HG03196 (cell line): ENCODE results near the gene POLA1.

Experiments
- ATAC-seq: cut with Tn5 transposase; IDR thresholded peaks from one replicate; pipeline ENCODE4 v1.9.1; 2021; ENCODE audit not compliant: unreplicated experiment

POLA1 gene

DNA sequence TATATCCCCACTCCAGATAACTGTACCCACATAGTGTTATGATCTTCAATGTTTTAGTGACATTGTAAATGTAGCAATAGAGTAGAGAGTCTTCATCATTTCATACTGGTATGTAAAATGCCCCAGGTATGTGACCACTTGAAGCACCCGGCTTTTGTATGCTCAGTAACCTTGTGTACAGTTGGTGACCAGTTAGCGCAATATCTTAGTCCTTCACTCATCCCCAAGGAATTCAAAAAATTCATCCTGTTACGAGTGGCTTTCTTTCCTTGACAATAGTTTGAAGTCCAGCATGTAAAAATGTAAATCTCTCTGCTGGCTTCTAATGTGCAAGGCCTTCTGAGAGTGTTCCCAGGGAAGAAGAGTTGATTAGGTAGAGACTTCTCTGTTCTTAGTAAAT, 176.4 kb downstream of the POLA1 start:
- no peak for ATAC-seq

DNA sequence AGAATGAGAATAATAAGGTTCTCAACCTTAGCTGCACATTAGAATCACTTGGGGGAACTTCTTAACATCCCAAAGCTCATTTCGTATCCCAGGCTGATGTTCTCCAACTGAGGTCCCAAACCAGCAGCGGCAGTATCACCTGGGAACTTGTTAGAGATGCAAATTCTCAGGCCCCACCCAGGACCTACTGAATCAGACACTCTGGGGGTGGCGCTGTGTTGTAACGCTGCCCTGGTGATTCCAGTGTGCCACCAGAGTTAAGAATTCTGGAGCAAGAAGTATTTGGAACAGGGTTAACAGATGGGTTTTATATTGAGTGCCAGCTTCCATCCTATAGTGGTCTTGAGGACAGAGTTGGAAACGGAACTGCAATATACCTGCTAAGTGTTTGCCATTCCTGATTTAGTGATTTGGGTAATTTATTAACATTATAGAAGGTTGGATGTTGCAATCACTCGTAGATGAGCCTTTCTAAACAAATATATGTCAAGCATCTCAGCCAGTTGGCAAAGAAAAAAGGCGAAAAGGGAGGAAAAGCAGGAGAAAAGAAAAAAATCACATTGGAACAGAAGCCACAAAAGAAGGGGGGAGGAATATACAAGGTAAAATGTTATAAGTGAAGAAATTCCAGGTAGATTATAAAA, 181.0 kb downstream of the POLA1 start:
- ATAC-seq = no peak

DNA sequence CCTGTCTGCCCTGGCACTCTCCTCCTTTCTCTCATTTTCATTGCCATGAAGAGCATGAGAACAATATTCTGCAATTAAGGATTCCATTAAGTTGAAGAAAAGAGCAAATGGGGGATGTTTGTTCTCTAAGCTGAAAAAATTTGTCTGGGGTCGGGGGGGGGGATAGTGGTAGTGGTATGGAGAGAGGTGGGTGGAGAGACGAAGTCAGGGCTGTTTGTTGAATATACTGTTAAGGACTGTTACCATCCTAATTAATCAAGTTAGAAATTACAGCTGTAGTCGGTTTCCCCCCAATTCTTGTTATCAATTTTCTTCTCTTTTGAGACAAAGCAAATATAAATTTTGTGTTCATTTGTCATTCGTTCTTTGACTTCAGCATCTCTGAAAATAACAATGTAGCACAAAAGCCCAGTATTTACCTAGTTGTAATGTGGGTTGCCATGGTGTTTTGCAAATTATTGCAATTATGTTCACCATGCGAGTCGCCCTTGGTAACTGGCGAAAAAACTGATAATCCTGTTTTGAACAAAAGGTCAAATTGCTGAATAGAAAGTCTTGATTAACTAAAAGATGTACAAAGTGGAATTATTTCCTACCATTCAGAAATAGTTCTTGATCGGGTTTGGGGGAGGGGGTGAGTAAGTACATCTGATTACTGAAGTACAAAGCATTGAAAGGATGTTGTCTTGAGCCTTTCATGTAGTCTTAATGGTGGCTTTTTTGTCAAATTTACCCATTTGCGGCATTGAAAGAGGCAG, 183.0 kb downstream of the POLA1 start:
- ATAC-seq = no peak

DNA sequence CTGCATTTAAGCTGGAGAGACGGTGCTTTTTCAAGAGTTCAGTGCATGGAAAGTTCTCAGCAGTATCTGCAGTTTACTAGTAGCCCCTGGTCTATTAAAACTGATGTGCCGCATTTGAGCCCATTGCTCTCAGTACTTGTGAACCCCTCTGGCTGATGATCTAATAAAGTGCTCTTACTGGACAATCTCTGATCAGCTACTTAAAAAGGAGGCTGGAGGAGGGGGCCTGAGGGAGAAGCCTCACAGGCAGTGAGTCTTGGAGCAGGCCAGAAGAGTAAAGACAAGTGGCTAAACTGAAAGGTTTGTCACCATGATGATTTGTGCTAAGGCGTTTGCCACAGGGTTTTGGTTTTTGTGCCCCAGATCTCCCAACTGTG, 183.6 kb downstream of the POLA1 start:
- no peak for ATAC-seq

DNA sequence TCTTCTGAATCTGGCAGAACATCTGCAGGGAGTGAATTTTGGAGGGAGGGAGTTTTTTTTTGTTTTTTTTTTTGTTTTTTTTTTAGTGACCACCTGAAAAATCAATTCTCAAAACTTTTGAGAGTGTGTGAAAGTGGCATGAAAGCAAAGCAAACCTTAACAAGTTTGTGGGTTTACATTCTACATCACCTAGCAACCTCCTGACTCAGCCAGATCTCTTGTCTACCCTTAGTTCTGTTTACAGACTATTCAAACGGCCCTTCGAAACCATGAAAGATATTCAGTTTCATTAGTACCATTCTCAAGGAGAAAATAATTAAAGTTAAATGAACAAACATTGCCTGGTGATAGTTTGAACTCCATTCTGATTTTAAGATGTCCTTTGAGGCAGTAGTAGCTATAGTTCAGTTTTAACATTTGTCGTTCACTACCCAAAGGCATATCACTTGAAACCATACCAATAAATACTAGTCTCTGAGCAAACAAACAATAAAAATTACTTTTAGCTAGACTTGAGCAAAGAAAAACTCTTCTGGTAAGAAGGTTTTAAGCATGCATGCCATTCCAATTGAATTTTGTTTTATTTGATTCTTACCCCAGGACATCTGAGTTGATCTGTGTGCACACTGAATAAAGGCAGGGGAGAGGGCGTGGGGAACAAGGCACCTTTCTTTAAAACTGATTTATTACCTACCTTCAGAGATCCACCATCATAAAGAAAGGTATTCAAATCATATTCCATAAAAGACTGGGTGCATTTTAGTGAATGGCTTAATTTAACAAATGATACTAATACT, 184.3 kb downstream of the POLA1 start:
- no peak for ATAC-seq

DNA sequence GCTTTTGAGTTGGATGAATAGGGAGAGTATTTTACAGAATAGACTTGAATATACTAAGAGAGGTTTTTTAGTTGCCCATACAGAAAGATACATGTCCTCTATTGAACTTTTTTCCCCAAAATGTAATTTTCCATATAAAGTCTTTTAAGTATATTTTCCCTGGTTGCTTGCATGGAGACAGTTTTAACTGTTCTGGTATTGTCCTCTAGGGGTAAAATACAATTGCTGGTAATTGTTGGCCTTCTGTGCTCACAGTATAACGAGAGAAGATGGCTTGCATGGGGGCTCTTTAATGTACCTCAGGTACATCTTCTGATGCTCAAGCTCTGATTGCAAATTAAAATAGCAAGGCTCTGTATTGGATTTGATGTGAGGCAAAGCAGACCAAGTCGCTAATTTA, 186.0 kb downstream of the POLA1 start:
- no peak for ATAC-seq

DNA sequence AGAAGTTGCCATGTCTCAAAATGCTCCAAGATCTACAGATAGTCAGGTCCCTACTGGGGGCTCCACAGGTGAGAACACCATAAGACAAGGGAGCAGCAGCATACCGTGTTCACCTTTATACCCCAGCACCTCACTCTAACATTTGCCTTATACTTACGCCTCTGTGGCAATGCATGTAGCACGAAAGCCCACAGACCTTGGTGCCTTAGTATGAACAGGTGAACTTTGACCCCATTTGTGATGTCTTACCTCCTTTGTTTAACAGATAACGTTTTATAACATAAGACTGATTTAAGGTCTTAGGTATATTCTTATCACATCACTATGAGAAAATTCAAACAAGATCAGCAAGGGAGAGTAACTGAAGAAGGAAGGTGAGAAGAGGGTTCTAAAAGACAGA, 193.2 kb downstream of the POLA1 start:
- no peak for ATAC-seq

DNA sequence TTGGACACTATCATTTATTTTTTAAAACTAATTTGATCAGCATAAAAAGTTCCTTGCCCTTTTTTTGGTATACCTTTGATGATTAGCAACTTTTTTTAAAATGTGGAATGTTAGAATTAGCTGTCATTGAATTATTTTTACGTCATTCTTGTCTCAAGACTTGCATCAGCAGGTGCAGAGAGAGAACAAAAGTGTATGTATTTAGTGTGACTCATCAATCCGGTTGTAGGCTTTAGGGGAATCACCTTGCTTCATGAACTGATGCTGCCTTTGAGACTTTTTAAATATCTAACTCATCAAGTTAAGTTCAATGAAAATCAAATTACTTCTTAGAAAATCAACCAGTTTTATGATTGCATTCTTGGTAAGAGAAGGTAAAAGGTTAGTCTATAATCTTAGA, 197.0 kb downstream of the POLA1 start:
- no peak for ATAC-seq

DNA sequence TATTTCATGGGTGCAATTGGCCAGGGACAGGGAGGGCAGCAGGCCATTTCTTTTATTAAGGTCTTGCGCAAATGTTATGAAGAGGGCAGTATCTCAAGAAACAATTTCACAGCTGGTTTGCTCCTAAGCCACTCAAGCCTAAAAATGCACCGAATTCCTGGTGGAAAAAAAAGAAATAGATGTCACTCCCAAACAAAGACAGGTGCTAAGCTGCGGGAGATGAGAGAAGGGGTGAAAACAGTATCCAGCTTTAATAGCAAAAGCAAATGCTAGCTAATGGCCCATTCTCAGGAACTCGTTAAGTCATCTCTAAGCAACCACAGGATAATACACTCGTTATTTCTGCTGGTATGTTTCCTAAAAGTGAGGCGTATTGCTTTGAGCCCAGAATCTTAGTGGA, 205.7 kb downstream of the POLA1 start:
- ATAC-seq = no peak

DNA sequence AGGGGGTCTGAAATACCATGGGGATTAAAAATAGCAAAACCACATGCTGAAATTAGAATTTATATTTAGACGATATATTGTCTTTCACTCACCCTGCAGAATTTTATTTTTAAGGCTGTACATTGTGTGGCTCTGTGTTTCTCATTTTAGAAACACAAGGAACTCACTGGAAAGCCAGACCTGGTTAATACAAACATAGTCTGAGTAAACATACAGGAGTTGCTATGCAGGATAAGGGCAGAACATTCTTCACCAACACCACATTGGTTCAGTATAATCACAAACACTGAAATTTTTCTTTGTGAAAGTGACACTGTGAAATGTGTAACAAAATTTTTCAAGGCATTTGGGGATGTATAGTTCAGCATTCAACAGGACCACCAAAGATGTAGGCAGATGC, 206.5 kb downstream of the POLA1 start:
- no peak for ATAC-seq

DNA sequence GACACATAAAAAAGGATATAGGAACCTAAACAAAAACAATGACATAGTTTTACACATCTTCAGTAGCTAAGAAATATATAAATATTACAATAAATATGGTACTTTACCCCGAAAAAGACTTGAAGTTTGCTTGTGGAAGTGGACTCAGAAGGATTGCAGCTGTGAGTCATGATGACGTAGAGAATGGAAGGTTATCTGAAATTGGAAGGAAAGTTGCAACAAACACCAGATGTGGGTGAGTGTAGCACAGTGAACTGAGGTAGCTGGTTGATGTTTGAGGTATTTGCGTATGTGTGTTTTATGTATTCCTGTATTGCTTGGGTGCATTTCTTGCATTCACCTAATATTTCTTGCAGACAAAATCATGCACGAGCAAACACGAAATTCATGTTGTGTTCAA, 209.1 kb downstream of the POLA1 start:
- ATAC-seq = no peak

DNA sequence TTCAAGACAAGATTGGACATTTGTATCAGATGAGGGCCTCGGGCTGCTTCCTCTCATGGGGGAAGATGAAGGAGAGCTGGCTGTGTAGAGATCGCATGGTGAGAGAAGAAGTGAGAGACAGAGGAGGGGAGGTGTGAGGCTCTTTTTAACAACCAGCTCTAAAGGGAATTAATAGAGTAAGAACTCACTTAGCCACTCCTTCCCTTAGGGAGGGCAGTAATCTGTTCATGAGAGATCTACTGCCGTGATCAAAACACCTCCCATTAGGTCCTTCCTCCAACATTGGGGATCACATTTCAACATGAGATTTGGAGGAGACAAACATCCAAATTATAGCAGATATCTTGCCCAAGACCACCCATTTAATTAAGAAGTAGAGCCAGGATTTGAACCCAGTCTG, 225.0 kb downstream of the POLA1 start:
- ATAC-seq = no peak

DNA sequence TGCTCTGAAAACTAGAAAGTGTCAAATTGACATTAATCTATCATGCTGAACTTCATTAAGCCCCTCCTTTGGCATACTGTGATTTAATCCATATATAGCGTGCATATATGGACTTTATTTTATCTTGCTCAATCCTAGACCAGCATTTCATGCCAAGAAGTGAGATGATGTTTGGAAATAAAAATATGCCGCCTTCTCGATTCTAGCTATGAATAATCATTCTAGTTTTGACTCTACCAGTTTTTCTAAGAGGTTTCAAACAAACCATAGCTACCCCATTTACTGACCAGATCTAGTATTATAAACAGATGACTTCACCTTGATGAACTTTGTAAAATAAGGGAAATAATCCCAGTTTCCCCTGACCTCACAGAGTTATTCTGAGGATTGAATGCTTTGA, 227.1 kb downstream of the POLA1 start:
- ATAC-seq = no peak

DNA sequence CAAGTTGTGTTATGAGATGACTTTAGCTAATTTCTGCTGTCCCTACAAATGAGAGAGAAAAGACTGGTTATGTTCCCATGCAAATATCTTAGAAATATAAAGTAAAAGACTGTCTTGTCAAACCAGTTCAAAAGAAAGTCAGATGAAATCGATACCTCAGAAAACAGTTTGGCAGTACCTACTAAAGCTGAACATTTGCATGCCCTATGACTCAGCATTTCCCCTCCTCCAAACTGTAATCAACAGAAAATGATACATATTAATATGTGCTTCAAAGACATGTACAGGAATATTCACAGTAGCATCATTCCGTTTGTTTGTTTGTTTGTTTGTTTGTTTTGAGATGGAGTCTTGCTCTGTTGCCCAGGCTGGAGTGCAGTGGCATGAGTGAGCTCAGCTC, 231.7 kb downstream of the POLA1 start:
- ATAC-seq = no peak

DNA sequence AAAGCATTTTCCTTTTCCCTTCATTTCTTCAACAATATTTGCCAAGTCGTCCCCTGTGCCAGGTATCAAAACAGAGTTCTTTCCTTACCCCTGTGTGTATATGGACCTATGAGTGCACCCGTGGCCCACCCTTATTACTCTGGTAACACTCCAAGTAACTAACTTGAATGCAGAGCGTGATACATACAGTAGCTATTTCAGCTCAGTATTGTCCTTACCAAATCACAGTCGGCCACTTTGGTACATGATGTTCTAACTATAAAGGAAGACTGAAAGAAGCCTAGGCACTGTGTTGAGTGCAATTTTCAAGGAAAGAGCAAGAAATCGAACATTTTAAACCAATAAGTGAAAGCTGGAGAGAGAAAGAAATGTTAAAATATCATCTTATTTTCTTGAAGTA, 233.7 kb downstream of the POLA1 start:
- no peak for ATAC-seq

DNA sequence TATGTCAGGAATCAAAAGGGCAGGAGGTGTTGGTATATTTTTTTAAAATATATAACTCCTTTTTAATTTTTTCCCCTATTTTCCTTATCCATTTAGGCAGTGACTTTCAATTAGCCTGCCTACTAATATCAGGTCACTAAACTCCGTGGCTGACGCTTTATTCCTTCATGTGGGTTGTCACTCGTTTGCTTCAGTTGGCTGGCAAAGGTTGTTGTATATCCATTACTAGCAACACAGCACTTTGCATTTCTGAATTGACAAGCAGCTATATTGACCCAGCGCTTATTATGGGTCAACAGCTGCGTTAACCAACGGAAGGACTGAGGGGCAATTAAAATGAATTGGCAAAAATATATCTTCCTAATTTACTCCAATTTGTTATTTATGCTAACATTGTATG, 234.4 kb downstream of the POLA1 start:
- ATAC-seq = no peak

DNA sequence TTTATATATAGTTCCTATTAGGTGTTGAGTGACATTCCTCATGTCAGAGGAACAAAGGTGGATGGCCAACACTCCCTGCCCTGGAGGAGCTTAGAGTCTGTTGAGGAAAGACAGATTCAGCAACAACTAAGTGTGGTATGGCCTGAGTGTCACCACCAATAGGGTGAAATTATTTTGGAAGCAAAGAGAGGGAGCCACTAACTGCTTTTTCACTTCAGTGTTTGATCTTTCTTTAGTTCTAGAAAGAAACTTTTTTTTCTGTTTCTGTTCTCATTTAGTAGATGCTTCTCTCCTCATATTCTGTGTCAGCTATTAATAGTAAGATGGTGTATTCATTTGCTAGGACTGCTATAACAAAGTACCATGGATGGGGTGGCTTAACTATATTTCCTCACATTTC, 240.6 kb downstream of the POLA1 start:
- no peak for ATAC-seq

DNA sequence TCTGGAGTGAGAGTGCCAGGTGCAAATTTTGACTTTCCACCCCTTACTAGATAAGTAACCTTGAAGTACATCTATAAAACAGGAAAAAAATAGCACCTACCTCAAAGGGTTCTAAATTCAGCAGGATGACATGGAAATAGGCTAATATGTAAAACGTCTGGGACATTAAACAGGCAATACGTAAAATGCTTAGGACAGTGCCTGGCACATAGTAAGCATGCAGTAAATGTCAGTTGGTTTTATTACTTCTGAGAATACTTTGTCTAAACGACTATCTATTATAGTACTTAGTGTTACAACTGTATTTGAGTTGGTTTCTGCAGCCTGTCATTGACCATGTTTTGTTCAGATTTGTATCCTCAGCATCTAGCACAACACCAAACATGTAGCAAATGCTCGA, 251.3 kb downstream of the POLA1 start:
- ATAC-seq = no peak

DNA sequence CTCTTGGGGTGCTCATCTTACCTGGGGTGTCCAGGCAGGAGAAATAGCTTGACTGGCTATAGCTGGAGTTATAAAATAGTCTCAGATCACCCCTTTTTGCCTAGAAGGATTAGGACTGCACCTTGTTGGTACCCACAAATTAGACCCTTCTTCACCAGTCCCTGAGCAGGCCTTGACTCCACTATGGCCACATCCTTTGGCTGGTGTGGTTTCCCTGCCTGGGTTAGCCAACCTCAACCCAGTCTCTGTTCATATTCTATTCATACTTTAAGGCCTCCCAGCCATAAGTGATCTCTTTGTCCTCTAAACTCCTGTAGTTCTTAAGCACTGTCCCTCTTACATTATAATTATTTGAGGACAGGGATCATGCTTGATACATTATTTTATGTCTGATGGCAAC, 252.7 kb downstream of the POLA1 start:
- no peak for ATAC-seq

DNA sequence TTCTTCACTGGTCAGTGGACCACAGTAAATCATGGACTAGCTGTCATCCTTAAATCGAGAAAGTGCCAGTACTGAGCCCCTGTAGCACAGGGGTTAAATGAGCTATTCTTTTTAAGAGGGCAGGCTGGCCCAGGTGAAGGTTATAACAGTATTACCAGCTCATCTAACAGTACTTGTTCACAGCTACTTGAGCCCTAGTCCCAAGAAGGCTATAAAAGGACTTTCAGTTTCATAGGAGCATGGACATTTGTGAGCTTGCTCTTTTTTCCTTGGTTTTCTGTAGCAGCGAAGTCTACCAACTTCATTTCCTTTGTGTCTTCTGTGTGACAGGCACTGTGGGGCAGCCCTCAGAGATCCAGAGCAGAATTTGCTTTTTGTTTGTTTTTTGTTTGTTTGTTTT, 261.0 kb downstream of the POLA1 start:
- ATAC-seq = no peak

DNA sequence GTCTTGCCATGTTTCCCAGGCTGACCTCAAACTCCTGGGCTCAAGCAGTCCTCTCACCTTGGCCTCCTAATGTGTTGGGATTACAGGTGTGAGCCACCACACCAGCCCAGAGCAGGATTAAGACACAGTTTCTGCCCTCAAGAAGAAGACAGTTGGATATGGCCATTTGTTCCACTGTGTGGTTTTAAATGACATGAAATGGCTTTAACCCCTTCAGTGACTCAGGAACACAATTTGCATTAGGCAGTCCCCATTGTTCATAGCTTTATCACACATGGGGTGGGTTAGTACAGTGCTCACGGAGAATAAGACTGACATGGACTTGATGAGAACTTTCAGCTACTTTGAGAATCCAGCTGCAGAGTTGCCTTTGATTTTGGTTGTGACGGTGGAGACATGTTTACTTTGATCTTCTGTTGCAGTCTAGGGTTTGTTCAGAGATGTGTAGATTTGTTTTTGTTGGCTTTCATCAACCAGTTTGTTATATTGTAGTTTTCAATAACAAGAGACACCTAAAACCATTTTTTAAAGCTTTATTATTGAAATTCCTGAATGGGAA, 261.7 kb downstream of the POLA1 start:
- no peak for ATAC-seq

DNA sequence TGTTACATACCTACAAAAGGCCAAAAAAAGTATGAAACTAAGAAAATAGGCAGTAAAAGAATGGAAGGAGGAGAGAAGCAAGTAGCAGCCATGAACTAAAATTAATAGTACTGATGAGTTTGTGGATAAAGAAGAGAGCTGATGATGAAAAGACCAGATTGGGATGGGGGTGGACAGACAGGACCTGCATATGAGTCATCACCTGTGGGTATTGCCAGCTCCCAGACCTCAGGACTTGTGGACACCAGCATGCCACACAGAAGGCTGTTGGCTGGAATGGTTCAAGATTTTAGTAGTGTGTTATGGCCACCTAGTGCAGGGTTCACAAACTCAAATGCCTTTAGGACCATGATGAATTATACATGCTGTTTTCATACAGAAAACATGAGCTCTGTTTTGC, 263.1 kb downstream of the POLA1 start:
- no peak for ATAC-seq
